ENCODE measurements around the gene TRUB1.
"Not testable (repeated sequence)": the region's sequence is repeated elsewhere in the genome, so short reads cannot be mapped to it uniquely, and the experiment has no call there.

Gene TRUB1

DNA sequence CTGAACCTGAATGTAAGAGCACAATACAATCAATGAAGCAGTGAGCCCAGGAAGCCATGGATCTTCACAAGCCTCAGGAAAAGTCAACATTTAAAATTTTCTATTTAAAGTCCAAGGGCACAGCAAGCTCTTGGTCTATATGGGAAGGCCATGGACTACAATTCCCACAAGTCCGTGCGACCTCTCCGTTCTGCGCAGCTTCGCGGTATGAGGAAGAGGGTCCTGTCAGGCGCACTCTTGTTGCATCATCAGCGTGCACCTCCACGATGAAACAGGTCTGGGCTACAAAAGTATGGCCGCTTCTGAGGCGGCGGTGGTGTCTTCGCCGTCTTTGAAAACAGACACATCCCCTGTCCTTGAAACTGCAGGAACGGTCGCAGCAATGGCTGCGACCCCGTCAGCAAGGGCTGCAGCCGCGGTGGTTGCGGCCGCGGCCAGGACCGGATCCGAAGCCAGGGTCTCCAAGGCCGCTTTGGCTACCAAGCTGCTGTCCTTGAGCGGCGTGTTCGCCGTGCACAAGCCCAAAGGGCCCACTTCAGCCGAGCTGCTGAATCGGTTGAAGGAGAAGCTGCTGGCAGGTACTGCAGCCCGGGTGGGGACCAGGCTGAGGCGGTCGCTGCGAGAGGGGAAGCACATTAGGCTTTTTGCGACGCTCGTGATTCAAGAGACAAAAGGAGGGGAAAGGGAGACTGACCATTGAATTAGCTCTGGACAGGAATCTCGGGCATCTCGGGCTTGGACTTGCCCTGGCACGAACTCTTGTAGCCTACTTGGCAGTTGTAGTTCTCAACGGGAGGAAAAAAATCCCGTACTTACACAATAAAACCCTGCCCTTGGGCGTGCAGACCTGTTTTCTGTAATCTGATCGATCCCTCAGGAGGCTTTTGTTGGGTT, at the start of gene TRUB1:
Gene TRUB1, plus strand, starts transcription at position 234 of the 894 bp plus-strand sequence. Its CDS starts 59 bp downstream, at position 293.
- peak; percentile 94 for FAIRE-seq

DNA sequence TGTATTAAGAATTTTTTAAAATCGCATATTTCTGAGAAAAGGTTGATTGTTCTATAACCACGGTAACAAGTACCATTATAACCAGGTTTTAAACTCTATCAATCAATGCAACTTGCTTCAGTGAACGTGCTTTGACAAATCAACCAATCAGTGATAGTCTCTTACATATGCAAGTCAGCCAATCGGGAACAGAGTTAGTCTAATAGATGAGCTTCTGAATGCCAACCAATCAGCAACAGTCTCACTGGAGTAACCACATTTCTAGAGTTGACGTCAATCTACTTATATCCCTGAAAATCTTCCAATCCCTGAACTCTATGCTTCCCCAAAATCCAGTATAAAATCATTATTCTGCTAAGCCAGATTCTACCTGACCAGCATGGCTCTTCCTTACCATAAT, 44.7 kb upstream of the TRUB1 start:
- FAIRE-seq = no peak

DNA sequence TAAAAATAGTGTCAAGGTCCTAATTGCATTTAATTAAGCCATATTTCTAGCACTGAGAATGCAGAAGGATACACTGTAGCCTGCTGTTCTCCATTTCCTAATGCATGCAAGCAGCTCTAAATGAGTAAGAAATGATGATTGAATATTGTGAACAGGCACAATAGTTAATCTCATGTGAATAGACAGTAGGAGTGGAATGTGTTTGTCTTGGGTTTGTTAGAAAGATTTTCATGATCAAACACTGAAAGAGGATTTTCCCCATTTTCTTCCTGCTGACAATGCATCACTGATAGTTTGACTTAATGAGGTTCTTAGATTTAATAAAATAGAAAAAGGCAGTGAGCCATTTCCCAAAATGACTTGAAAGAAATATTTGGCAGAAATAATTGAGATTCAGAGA, 43.1 kb upstream of the TRUB1 start:
- no peak for FAIRE-seq

DNA sequence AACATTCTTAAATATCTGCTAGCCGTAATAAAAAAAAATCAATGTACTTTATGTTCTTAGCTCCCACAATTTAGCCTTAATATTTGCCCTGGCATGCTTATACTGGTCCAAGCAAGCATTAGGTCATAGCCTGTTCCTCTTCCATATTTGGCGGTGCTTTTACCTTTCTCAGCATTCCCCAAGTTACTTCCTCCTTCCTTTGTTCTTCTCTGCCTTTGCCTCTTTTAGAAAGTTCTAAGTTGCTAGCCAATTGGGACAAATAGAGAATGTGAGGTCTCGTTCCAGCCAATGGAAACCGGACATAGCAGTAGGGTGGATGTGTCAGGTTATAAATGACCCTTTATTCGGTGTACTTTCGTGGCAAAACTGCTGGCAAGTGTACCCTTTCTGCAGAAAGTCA, 41.0 kb upstream of the TRUB1 start:
- not testable (repeated sequence) for FAIRE-seq

DNA sequence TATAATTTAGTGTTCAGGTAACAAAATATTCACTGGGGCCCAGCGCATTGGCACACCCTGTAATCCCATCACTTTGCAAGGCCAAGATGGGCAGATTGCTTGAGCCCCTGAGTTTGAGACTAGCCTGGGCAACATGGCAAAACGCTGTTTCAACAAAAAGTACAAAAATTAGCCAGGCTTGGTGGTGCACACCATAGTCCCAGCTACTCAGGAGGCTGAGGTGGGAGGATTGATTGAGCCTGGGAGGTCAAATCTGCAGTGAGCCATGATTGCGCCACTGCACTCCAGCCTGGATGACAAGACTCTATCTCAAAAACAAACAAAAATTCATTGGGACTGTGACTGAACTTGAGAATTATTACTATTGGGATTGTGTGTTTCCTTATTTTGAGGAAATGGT, 40.4 kb upstream of the TRUB1 start:
- no peak for FAIRE-seq

DNA sequence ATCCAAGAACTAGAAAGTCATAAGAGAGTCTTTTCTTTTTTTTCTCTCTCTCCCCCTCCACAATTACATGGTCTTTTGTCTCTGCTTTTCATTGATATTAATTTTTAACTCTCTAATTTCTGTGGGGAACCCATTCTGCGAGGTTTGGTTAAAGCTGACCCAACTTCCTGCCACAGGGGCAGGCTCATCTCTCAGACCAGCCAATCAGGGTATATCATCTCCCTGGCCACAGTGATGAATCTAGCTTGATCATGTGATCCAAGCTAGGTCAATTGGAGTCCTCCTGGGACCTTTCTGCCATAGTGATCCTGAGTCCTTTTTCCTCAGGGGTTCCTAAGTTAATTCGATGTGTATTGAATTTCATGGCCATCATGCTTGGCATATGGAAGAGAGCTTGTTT, 38.0 kb upstream of the TRUB1 start:
- no peak for FAIRE-seq

DNA sequence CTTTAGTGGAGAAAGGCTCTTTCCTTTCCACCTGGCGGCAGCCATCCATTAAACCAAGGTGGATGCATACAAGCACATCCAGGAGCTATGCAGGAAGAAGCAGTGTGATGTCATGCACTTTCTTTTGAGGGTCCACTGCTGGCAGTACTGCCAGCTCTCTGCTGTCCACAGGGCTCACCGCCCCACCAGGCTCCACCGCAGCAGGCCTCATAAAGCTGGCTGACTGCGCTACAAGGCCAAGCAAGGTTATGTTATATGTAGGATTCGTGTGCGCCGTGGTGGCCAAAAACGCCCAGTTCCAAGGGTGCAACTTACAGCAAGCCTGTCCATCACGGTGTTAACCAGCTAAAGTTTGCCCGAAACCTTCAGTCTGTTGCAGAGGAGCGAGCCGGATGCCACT, 37.3 kb upstream of the TRUB1 start:
- no peak for FAIRE-seq

DNA sequence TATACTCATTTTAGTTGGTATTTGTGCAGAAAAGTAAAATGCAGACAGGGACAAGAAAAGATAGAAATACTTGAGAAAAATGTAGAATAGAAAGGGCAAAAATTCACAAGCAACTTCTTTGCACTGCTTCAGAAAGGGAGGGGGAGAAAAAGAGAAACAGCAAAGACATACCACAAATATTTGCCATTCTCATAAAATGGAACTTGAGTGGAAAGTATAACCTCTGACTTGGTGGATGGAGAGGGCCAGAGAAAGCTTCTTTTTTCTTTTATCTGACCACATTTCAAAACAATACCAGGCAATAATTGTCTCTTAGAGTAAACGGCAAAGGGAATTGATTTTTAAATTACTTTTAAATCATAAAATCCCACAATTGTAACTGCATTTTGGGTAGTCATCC, 35.8 kb upstream of the TRUB1 start:
- no peak for FAIRE-seq

DNA sequence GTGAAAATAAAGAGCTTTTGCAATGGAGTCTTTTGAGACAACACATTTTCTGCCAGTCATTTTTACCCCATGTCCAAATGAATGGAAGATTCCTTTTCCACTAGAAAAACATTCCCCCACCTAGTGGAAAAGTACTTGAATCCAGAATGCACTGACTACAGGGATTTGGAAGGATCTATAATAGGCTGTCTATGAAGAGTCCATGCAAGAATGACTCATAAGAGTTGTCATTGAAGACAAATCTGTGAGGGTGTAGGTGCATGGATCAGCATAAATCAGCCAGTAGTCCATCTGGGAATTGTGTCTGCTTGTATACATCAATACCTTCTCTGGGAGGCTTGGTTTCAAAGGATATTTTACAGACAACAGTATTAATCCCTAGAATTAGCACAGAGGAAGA, 32.5 kb upstream of the TRUB1 start:
- no peak for FAIRE-seq

DNA sequence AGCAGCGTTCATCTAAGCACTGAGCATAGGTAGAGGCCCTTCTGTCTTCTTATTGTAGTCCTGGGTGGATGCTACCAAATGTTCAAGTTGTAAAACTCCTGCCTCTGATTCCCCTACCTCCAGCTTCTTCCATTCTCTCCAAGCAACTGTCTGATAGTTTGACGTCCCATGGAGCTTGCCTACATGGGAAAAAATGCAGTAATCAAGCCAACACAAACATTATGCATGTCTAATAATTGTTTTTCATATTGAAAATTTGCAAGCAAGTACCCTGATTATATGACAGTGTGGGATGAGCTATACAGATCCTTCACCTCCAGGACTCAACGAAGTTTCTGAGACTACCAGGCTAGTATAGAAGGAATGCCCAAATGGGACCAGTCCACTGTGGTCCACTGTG, 31.0 kb upstream of the TRUB1 start:
- FAIRE-seq = no peak

DNA sequence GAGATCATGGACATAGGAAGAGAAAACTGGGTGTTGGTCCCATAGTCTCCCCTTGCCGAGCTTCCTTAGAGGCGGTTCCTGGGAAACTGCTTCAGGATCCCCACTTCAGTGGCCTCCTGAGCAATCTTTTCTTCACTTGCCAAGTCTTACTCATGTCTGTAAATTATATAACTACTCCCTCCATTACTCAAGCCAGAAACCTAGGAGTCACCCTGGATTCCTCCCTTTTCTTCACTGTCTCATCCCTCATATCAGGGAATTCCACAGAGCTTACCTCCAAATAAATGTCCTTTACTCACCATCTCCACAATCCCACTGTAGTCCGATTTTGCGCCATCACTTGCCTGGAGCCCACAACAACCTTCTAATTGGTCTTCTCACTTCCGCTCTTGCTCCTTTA, 29.1 kb upstream of the TRUB1 start:
- FAIRE-seq = no peak

DNA sequence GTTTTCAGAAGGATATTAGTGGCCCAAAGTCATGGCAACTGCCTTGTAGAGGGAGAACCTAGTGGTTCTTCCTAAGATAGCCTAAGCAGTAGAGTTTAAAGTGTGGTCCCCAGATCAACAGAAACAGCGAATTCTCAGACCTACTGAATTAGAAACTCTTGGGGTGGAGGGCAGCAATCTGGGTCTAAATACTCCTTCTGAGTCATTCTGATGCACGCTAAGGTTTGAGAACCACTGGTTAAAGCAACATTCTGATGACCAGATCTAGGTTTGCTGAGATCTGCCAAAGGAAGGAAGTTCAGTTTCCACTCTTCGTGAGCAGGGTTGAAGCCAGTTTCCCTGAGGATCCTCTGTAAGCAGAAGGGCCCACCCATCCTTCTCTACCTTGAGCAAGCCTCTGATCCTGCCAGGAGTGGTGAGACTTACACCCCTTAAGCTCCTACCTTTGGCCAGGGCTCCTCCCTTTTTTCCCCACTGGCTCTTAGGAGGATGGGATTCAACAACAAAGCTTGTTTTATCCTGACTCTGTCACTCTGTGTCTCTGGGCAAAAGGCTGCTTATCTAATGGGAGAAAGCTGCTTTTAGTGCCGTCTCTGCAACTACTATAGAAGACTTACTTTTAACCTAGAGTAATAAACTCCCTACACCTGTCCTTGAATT, 26.8 kb upstream of the TRUB1 start:
- FAIRE-seq = no peak

DNA sequence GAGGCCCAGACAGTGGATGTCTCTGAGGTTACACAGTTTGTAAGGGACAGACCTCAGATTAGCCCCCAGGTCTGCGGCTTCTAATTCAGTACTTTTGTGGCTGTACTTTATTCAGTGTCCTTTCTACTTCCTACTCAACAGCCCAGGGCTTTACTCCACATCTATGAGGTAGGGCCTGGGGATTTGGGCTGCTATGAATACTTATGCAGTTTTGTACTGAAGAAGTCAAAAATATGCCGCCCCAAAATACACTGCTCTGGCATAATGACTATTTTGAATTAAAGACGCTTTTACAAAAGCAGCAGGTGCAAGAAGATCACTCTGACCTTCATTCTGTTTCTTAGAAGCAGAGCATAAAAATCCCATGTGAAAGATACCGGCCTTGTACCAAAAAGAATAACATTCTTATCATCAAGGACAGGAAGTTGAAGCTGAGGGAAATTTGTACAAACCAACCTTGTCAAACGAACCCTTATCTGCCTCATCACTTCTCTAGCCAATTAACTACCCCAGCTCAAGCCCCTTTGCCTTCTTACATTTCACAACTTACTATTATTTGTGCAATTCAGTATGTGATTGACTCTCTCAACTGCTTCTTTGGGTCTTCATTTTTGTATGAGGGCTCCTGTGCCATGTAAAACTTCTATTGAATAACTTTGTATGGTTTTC, 26.1 kb upstream of the TRUB1 start:
- no peak for FAIRE-seq

DNA sequence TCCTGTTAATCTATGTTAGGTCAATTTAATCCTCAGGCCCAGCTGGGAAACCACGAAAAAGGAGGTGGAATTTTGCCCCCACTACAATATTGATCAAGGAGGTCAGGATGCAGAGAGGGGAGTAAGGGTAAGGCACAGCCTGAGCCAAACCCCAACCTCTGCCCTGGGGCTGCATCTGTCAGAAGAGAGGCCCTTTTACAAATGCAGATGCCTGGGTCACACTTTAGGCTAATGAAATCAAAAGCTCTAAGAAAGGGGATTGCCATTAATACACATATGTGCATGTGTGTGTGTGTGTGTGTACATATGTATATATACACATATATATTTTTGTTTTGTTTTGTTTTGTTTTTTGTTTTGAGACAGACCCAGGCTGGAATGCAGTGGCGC, 25.5 kb upstream of the TRUB1 start:
- no peak for FAIRE-seq

DNA sequence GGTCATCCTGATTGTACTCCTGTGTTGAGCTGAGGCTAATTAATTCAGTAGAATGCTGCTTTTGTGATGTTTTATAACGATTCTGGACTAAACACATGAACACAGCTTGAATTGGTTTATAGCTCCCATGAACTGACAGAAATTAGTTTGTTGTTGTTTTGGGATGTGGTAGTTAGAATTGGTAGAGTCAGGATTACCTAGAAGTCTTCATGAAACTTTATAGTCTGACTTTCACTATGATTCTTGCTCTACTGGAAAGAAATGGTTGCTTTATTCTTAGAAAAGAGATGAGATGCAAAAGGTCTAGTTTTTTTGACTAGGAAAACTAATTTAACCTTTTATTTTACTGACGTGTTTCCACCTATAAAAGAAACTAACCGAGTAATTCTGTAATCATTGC, 23.4 kb upstream of the TRUB1 start:
- no peak for FAIRE-seq

DNA sequence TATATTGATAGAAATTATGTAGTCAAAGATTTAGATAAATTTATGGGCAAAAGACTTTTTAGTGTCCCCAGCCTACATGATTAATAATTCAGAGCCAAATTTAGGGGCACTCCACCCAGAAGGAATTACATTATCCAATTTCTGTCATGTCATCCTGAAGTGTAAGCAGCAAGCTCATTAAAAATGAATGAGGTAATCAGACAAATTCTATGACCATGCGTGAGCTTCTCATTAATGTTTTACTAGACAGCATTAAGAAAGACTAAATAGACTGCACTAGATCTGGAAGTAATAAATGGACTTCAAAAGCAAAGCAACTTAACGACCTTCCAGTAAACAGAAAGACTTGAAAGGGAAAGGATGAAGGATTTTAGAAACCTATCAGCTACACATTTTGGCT, 22.7 kb upstream of the TRUB1 start:
- FAIRE-seq = no peak

DNA sequence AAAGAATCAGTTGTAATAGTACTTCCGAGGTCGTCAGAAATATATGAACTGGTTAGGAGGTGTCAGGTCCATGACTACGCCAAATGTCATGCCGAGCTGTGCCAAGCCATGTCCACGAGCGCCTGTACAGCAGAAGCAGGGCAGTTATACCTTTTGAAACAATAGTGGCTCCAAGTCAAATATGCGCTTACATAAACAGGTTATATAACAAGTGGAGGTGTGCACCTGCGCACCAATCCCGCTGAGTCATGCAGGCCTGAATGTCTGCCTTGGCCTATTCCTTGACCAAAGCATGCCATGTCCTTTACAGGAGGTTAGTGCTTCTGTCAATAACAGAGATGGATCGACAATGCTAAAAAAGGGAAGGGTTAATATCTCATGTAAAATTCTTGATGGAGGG, 21.3 kb upstream of the TRUB1 start:
- no peak for FAIRE-seq

DNA sequence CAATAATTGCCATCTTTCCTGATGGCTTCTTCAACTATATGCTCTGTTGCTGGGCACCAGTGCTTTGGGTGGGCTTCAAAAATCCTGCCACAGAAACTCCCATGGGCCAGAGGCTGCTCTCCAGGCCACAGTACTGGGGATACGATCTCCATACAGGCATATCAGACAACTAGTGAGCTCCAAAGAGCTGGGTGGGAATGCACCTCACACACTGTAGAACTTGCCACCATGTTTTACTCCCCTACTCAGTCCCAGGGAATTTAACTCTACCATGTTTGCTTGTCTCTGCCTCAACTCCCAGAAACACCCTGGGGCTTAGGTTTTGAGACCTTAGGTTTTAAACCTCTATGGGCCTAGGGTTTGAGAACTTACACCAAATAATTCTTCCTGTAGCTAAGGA, 20.5 kb upstream of the TRUB1 start:
- FAIRE-seq = no peak

DNA sequence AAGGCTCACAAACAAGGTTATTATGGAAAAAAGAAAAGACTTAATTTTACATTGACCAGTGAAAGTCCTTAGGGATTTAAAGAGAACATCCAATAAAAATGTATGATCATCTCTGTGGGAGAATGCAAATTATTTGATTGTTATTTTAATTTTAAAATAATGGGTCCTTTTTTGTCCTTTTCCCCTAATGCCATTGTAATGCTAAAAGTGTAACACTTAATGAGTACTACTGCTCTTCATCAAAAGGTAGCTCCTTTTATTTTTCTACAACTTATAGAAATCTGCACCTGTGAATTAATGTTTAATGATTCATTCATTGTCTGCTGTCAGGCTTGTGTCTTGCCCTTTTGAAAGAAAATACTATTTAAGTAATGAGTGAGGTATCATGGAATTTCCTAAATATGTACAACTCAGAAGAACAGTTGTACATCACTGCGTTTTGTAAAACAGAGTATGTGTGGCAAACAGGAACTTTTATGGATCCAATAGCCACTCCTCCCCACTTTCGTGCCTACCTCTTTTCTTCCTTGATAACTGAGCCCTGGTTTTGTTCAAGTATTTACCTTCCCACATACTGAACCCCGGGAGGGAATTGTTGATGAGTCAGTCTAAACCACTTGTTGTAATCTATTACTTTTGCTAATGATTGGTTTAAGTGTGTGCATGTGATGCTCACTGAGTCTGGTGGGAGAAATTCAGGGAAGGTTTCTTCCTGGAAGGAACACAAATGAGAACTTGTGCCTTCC, 19.9 kb upstream of the TRUB1 start:
- no peak for FAIRE-seq

DNA sequence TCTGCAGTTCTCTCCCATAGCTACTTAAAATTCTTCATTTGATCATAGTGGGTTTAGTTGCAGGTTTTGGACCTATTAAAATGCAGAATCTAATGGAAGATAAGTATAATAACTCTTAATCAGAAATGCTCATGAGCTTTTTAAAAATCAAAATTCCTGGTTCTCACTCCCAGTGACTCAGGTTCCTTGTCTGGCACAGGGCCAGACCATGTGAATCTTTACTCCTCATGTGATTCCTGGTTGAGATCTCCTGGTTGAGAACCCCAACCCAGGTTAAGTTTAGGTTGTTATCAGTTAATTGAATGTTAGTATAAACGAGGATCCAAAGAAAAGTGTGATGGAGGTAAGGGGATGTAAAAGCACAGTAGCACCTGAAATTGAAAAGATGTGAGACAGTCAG, 17.5 kb upstream of the TRUB1 start:
- no peak for FAIRE-seq

DNA sequence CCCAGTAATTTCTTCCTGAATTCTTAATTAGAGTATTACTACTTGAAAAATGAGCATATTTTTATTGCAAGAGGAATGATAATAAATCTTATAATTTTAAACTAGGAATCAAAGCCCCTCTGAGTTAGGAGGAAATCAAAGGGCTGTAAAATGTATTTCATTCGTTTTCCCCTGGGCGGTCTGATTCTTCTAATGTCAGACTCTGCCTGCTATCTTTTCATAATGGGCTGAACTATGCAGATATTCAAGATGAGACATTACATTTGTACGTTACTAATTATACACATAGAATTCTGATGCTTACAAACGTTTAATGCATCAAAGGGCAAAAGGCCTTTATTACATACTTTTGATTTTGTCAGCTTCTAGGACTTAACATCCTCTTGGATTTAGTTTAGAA, 16.0 kb upstream of the TRUB1 start:
- FAIRE-seq = no peak

DNA sequence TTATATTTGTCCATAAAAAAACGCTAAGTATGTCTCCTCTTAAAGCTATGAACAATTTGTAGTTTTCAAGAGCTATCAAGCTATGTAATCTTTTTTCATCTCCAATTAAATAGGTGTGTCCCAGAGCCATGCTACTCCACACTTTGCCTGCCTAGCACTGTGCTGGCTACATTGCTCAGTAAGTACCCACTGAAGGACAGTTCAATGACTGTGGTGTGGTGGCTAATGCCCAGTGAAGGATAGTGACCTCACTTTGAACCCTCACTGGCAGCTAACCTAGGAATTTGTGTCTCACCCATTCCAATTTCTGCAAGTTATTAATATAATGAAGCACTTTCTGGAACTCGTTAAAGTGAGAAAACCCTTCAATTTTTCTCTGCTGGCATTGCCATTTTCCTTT, 14.4 kb upstream of the TRUB1 start:
- no peak for FAIRE-seq

Data from G401.6 (cell line).